IMR-90 (cell line): Measurements from ENCODE around the gene SNCG. TPM values are rescaled to one million over a fixed set of nuclear protein-coding genes. Genes with fewer than 3 reads are reported as not detected.

Source experiments
- ATAC-seq: fragments of 200-7000 bp; cut with Tn5 transposase; 2 replicates; pipeline ENCODE4 v1.9.1; 2020; ENCODE audit warnings: low read depth, mild to moderate bottlenecking, moderate library complexity
- BruUV-seq: library from RNA; stranded (reverse); fragments of 400-500 nt; replicated peaks from 2 replicates; lab custom pipeline; 2021; lab: Mats Ljungman, UMichigan
- CTCF ChIA-PET: fragments of 300-600 bp; formaldehyde crosslinking; extraction: SDS; loops from one replicate; lab custom pipeline; 2021; ENCODE audit warnings: antibody characterized with exemption; lab: Yijun Ruan, JAX
- POLR2A ChIA-PET: fragments of 300-600 bp; sonication (Branson Sonifier 250); formaldehyde crosslinking; loops from one replicate; lab custom pipeline; 2022; ENCODE audit warnings: antibody characterized with exemption; ENCODE audit not compliant: unreplicated experiment; lab: Charles Lee
- DNase-seq: peaks from one replicate; pipeline ENCODE4 v3.0.0; 2013
- H2AFZ ChIP-seq: replicated peaks from 2 replicates; pipeline ENCODE3; 2013; ENCODE audit warnings: low read length, mild to moderate bottlenecking; ENCODE audit not compliant: poor library complexity
- H2AK5ac ChIP-seq: 2 replicates; pipeline ENCODE4 v1.6.1; 2013; ENCODE audit warnings: low read depth, low read length, inconsistent platforms
- H2AK9ac ChIP-seq: replicated peaks from 2 replicates; pipeline ENCODE3; 2013; ENCODE audit warnings: mild to moderate bottlenecking, low read depth, low read length, moderate library complexity; ENCODE audit not compliant: poor library complexity
- H2BK120ac ChIP-seq: 2 replicates; pipeline ENCODE4 v1.6.1; 2013; ENCODE audit warnings: low read depth, low read length, inconsistent platforms
- H2BK15ac ChIP-seq: 3 replicates; pipeline ENCODE4 v1.6.1; 2013; ENCODE audit warnings: low read depth, low read length, inconsistent platforms
- H2BK20ac ChIP-seq: 2 replicates; pipeline ENCODE4 v1.6.1; 2013; ENCODE audit warnings: low read depth, mild to moderate bottlenecking, inconsistent platforms, low read length, moderate library complexity
- H2BK5ac ChIP-seq: 2 replicates; pipeline ENCODE4 v1.6.1; 2013; ENCODE audit warnings: mild to moderate bottlenecking, low read depth, low read length, inconsistent platforms; ENCODE audit not compliant: poor library complexity, severe bottlenecking
- H3K14ac ChIP-seq: replicated peaks from 2 replicates; pipeline ENCODE4 v1.6.1; 2013; ENCODE audit warnings: low read depth, low read length, inconsistent platforms
- H3K18ac ChIP-seq: 2 replicates; pipeline ENCODE4 v1.6.1; 2013; ENCODE audit warnings: low read depth, low read length, control low read depth
- H3K23ac ChIP-seq: 2 replicates; pipeline ENCODE4 v1.6.1; 2013; ENCODE audit warnings: low read depth, low read length, inconsistent platforms
- H3K27ac ChIP-seq: 2 replicates; pipeline ENCODE4 v1.5.1; 2013; ENCODE audit warnings: mild to moderate bottlenecking, control low read depth, low read length; ENCODE audit not compliant: insufficient read depth
- H3K27me3 ChIP-seq: 2 replicates; pipeline ENCODE4 v1.6.1; 2013; ENCODE audit warnings: low read length; ENCODE audit not compliant: control insufficient read depth, insufficient read depth
- H3K36me3 ChIP-seq: 2 replicates; pipeline ENCODE4 v1.6.1; 2013; ENCODE audit warnings: low read length, mixed read lengths; ENCODE audit not compliant: control insufficient read depth, insufficient read depth
- H3K4ac ChIP-seq: 2 replicates; pipeline ENCODE4 v1.6.1; 2013; ENCODE audit warnings: low read depth, low read length, inconsistent platforms
- H3K4me1 ChIP-seq: 2 replicates; pipeline ENCODE4 v1.6.1; 2013; ENCODE audit warnings: low read length, mixed read lengths; ENCODE audit not compliant: control insufficient read depth, insufficient read depth
- H3K4me2 ChIP-seq: 2 replicates; pipeline ENCODE4 v1.6.1; 2013; ENCODE audit warnings: low read depth, mild to moderate bottlenecking, control low read depth, low read length, moderate library complexity
- H3K4me3 ChIP-seq: 2 replicates; pipeline ENCODE4 v1.5.1; 2013; ENCODE audit warnings: low read depth, mild to moderate bottlenecking, control low read depth, low read length, moderate library complexity; ENCODE audit not compliant: insufficient read depth
- H3K56ac ChIP-seq: 2 replicates; pipeline ENCODE4 v1.6.1; 2013; ENCODE audit warnings: low read length, inconsistent platforms; ENCODE audit not compliant: insufficient read depth; ENCODE audit errors: extremely low read depth
- H3K79me1 ChIP-seq, 2 experiments: 2 replicates each; pipeline ENCODE4 v1.6.1; 2013; ENCODE audit warnings: low read length in 2 of 2, inconsistent platforms in 1 of 2, low read depth in 1 of 2
- H3K9ac ChIP-seq: 2 replicates; pipeline ENCODE4 v1.6.1; 2013; ENCODE audit warnings: low read depth, low read length, control low read depth
- H3K9me1 ChIP-seq: 2 replicates; pipeline ENCODE4 v1.6.1; 2013; ENCODE audit warnings: low read length, inconsistent platforms; ENCODE audit not compliant: insufficient read depth
- H3K9me3 ChIP-seq: 2 replicates; pipeline ENCODE4 v1.6.1; 2013; ENCODE audit warnings: low read length; ENCODE audit not compliant: control insufficient read depth, insufficient read depth
- H4K20me1 ChIP-seq: 2 replicates; pipeline ENCODE4 v1.6.1; 2013; ENCODE audit warnings: low read length, inconsistent platforms; ENCODE audit not compliant: insufficient read depth
- H4K5ac ChIP-seq: 2 replicates; pipeline ENCODE4 v1.6.1; 2013; ENCODE audit warnings: mild to moderate bottlenecking, low read depth, low read length, control low read depth
- H4K8ac ChIP-seq, 2 experiments: 2 replicates each; pipeline ENCODE4 v1.6.1; 2013; ENCODE audit warnings: low read depth in 2 of 2, low read length in 2 of 2, control low read depth in 1 of 2, inconsistent platforms in 1 of 2
- H4K91ac ChIP-seq: 2 replicates; pipeline ENCODE4 v1.6.1; 2013; ENCODE audit warnings: low read depth, low read length, inconsistent platforms; ENCODE audit not compliant: insufficient read depth
- BHLHE40 ChIP-seq: fragments of 150-350 bp; IDR thresholded peaks from 2 replicates; pipeline ENCODE4 v1.6.1; 2016; ENCODE audit warnings: mild to moderate bottlenecking, low read depth, low read length
- CEBPB ChIP-seq: IDR thresholded peaks from 2 replicates; pipeline ENCODE4 v1.6.1; 2012; ENCODE audit warnings: low read depth, low read length, improper control_type of control experiment
- CHD1 ChIP-seq: IDR thresholded peaks from 2 replicates; pipeline ENCODE4 v1.6.1; 2012; ENCODE audit warnings: low read depth, low read length, improper control_type of control experiment
- CTCF ChIP-seq: conservative IDR thresholded peaks from 2 replicates; pipeline ENCODE4 v1.5.1; 2012; ENCODE audit warnings: mild to moderate bottlenecking, low read depth, low read length, improper control_type of control experiment
- ELK1 ChIP-seq: fragments of 150-350 bp; IDR thresholded peaks from 2 replicates; pipeline ENCODE4 v1.6.1; 2016; ENCODE audit warnings: low read depth, mild to moderate bottlenecking, low read length, moderate library complexity, borderline replicate concordance
- FOS ChIP-seq: fragments of 150-350 bp; IDR thresholded peaks from 2 replicates; pipeline ENCODE4 v1.6.1; 2016; ENCODE audit warnings: low read depth, low read length
- MAFK ChIP-seq: IDR thresholded peaks from 2 replicates; pipeline ENCODE4 v1.6.1; 2012; ENCODE audit warnings: low read depth, low read length, improper control_type of control experiment
- MAZ ChIP-seq: IDR thresholded peaks from 2 replicates; pipeline ENCODE4 v1.6.1; 2012; ENCODE audit warnings: low read depth, mild to moderate bottlenecking, low read length, improper control_type of control experiment, moderate library complexity, borderline replicate concordance
- MXI1 ChIP-seq: IDR thresholded peaks from 2 replicates; pipeline ENCODE4 v1.6.1; 2012; ENCODE audit warnings: low read depth, mild to moderate bottlenecking, low read length, moderate library complexity, borderline replicate concordance
- NFE2L2 ChIP-seq: fragments of 150-350 bp; IDR thresholded peaks from 2 replicates; pipeline ENCODE4 v1.6.1; 2016; ENCODE audit warnings: low read depth, mild to moderate bottlenecking, low read length
- POLR2A ChIP-seq: IDR thresholded peaks from 2 replicates; pipeline ENCODE4 v1.6.1; 2012; ENCODE audit warnings: mild to moderate bottlenecking, low read depth, low read length
- RAD21 ChIP-seq: IDR thresholded peaks from 2 replicates; pipeline ENCODE4 v1.6.1; 2012; ENCODE audit warnings: low read length, improper control_type of control experiment
- RCOR1 ChIP-seq: IDR thresholded peaks from 2 replicates; pipeline ENCODE4 v1.6.1; 2012; ENCODE audit warnings: mild to moderate bottlenecking, low read length, improper control_type of control experiment; ENCODE audit not compliant: insufficient replicate concordance
- RFX5 ChIP-seq: IDR thresholded peaks from 2 replicates; pipeline ENCODE4 v1.8.0; 2012; ENCODE audit warnings: low read depth, mild to moderate bottlenecking, low read length, moderate library complexity
- SMC3 ChIP-seq: fragments of 150-350 bp; IDR thresholded peaks from 2 replicates; pipeline ENCODE4 v1.6.1; 2016; ENCODE audit warnings: low read depth, mild to moderate bottlenecking, antibody characterized with exemption, low read length, moderate library complexity
- USF2 ChIP-seq: fragments of 150-350 bp; IDR thresholded peaks from 2 replicates; pipeline ENCODE4 v1.6.1; 2017; ENCODE audit warnings: mild to moderate bottlenecking, antibody characterized with exemption, low read length, low read depth
- WGBS, 2 experiments: methylation state at CpG; one replicate each; pipeline versions ENCODE4 v1.1.5 to v1.1.7; 2013; ENCODE audit warnings: missing lambda C conversion rate in 2 of 2; ENCODE audit not compliant: insufficient read length in 1 of 2; ENCODE audit errors: extremely low coverage in 2 of 2; 5-methylcytosine and 5-hydroxymethylcytosine counted together
- dilution Hi-C: fragments of 300-500 bp; cut with HindIII; formaldehyde crosslinking; loops from one replicate; pipeline ENCODE4 v1.14.3; 2018; ENCODE audit warnings: low sequenced_read_pairs; ENCODE audit not compliant: unreplicated experiment
- in situ Hi-C: fragments of 300-500 bp; cut with MboI; formaldehyde crosslinking; loops from 3 replicates; pipeline ENCODE4 v1.14.3; 2019; ENCODE audit warnings: low sequenced_read_pairs, inconsistent platforms, mixed read lengths
- intact Hi-C: fragments of 100-400 bp; cut with micrococcal nuclease; formaldehyde crosslinking; loops from 2 replicates; pipeline ENCODE4 v1.10.0; 2022
- polyA plus RNA-seq, 3 experiments: library from polyadenylated mRNA; depleted of rRNA; stranded (reverse); fragments of >200 nt; gene quantifications; 2 replicates each; pipeline ENCODE4 v1.2.3, GENCODE V29; 2012; ENCODE audit warnings: low replicate concordance in 1 of 3
- total RNA-seq: library from RNA; depleted of rRNA; stranded (reverse); fragments of >200 nt; gene quantifications from 2 replicates; pipeline ENCODE4 v1.2.3, GENCODE V29; 2012

SNCG gene
- total and polyA plus RNA-seq, 2 of the 4 experiments (the other 2 are of a cell fraction): 10.6 to 19.0 TPM

- no peak overlapping the region for H4K91ac ChIP-seq
- H3K4ac ChIP-seq: no peak overlapping the region
- no peak overlapping the region for H2BK20ac ChIP-seq
- peaks cover 4% of the 10 kb centered on the region for H3K27me3 ChIP-seq
- no peak overlapping the region for H3K56ac ChIP-seq
- H3K36me3 ChIP-seq: no peaks in the 10 kb centered on the region
- no peak overlapping the region for H4K8ac ChIP-seq
- H4K5ac ChIP-seq: no peak overlapping the region
- peaks cover 4% of the 10 kb centered on the region for H3K9me1 ChIP-seq
- H3K79me1 ChIP-seq: no peaks in the 10 kb centered on the region
- H2AFZ ChIP-seq: peak overlapping the region; percentile 72
- no peak overlapping the region for H3K14ac ChIP-seq
- H2BK5ac ChIP-seq: no peak overlapping the region
- H3K9ac ChIP-seq: no peak overlapping the region
- ChIA-PET CTCF (no interaction called here), POLR2A (no interaction called here)
- no peak overlapping the region for H3K23ac ChIP-seq
- in situ Hi-C loops (no loop called here), dilution Hi-C loops (no loop called here), intact Hi-C loops (no loop called here)
- no peak overlapping the region for H2AK9ac ChIP-seq
- H3K27ac ChIP-seq: no peak overlapping the region
- no peak overlapping the region for H3K4me3 ChIP-seq
- 96% methylated on average over 9 of the region's 14 CpGs; no CpG with 5 or more reads in 1 of the 2 experiments for WGBS, 2 experiments
- H2AK5ac ChIP-seq: no peak overlapping the region
- no TSS peak for BruUV-seq
- no peak overlapping the region for H3K18ac ChIP-seq
- no peaks in the 10 kb centered on the region for H3K9me3 ChIP-seq
- DNase-seq (no peak), ATAC-seq (no peak)
- no peak overlapping the region for H3K4me2 ChIP-seq
- no peak for TF ChIP-seq BHLHE40
- TF ChIP-seq POLR2A: no peak
- TF ChIP-seq SMC3: no peak
- TF ChIP-seq NFE2L2: no peak
- TF ChIP-seq CEBPB: no peak
- no peak for TF ChIP-seq ELK1
- no peak for TF ChIP-seq RFX5
- TF ChIP-seq RAD21: no peak
- TF ChIP-seq MAFK: no peak
- no peak for TF ChIP-seq CHD1
- TF ChIP-seq FOS: no peak
- no peak for TF ChIP-seq MXI1
- no peak for TF ChIP-seq MAZ
- TF ChIP-seq CTCF: no peak
- no peak for TF ChIP-seq RCOR1
- no peak for TF ChIP-seq USF2
- H3K4me1 ChIP-seq: peaks cover 2% of the 10 kb centered on the region
- no peak overlapping the region for H2BK120ac ChIP-seq
- H4K20me1 ChIP-seq: no peaks in the 10 kb centered on the region
- no peak overlapping the region for H2BK15ac ChIP-seq
These were observed 16.4 kb upstream of the SNCG start for GRCh38 chr10:86941991-86942421.
